ENCODE data around the gene TMEM273.

GRCh38 chr10:49172777-49173132 lies 15.4 kb downstream of the TMEM273 start:
- TF ChIP-seq CTCF (conservative IDR thresholded peaks at IDR 0.05) (no peak), ZFX (IDR thresholded peaks at IDR 0.05) (no peak)

All from C4-2B (cell line).